RKO (cell line): ENCODE measurements around the gene DOK6.

Experiments used
- DNase-seq: peaks from one replicate; pipeline ENCODE4 v3.0.0-alpha.2; 2016; ENCODE audit warnings: low spot score

Gene DOK6

GRCh38 chr18:69539404-69539803 is 138.7 kb downstream of the DOK6 start:
- DNase-seq: no peak

- no peak for DNase-seq
Observed at GRCh38 chr18:69556228-69556627, 155.5 kb downstream of the DOK6 start.

GRCh38 chr18:69557282-69557681 is 156.6 kb downstream of the DOK6 start:
- no peak for DNase-seq

- no peak for DNase-seq
Observed at GRCh38 chr18:69558052-69558451, 157.4 kb downstream of the DOK6 start.

GRCh38 chr18:69559604-69560003 is 158.9 kb downstream of the DOK6 start:
- DNase-seq: peak; percentile 1

GRCh38 chr18:69564602-69565001 is 163.9 kb downstream of the DOK6 start:
- no peak for DNase-seq

GRCh38 chr18:69567813-69568488 is 167.3 kb downstream of the DOK6 start:
- no peak for DNase-seq

GRCh38 chr18:69569133-69569532 is 168.4 kb downstream of the DOK6 start:
- DNase-seq: no peak

GRCh38 chr18:69574401-69574800 is 173.7 kb downstream of the DOK6 start:
- DNase-seq: no peak

GRCh38 chr18:69580107-69580506 is 179.4 kb downstream of the DOK6 start:
- peak; percentile 1 for DNase-seq

GRCh38 chr18:69584429-69584828 is 183.7 kb downstream of the DOK6 start:
- no peak for DNase-seq

GRCh38 chr18:69585696-69586095 is 185.0 kb downstream of the DOK6 start:
- no peak for DNase-seq

GRCh38 chr18:69586537-69586936 is 185.8 kb downstream of the DOK6 start:
- DNase-seq: no peak

- peak; percentile 32 for DNase-seq
Observed at GRCh38 chr18:69588301-69588700, 187.6 kb downstream of the DOK6 start.

- DNase-seq: no peak
Observed at GRCh38 chr18:69590150-69590549, 189.5 kb downstream of the DOK6 start.

- DNase-seq: no peak
Observed at GRCh38 chr18:69596345-69596744, 195.7 kb downstream of the DOK6 start.

- no peak for DNase-seq
Observed at GRCh38 chr18:69597561-69597960, 196.9 kb downstream of the DOK6 start.

GRCh38 chr18:69599377-69599776 is 198.7 kb downstream of the DOK6 start:
- DNase-seq: no peak

- no peak for DNase-seq
Observed at GRCh38 chr18:69612242-69612641, 211.6 kb downstream of the DOK6 start.

GRCh38 chr18:69616114-69616513 is 215.4 kb downstream of the DOK6 start:
- DNase-seq: no peak

GRCh38 chr18:69617408-69617807 is 216.7 kb downstream of the DOK6 start:
- no peak for DNase-seq

- DNase-seq: no peak
Observed at GRCh38 chr18:69617888-69618287, 217.2 kb downstream of the DOK6 start.

- DNase-seq: no peak
Observed at GRCh38 chr18:69622184-69622583, 221.5 kb downstream of the DOK6 start.

GRCh38 chr18:69622961-69623360 is 222.3 kb downstream of the DOK6 start:
- DNase-seq: no peak
